WERI-Rb-1 (cell line): Measurements from ENCODE around the gene FGD5.

ENCODE experiments used
- DNase-seq: peaks from one replicate; pipeline ENCODE4 v3.0.0-alpha.2; 2020
- H3K27ac ChIP-seq: fragments of 250-450 bp; sonication (Bioruptor Pico); 2 replicates; pipeline ENCODE4 v1.5.1; 2020; ENCODE audit warnings: mild to moderate bottlenecking, moderate library complexity
- H3K27me3 ChIP-seq: fragments of 250-450 bp; sonication (Bioruptor Pico); 2 replicates; pipeline ENCODE4 v1.5.1; 2021; ENCODE audit warnings: mild to moderate bottlenecking, low read depth, moderate library complexity; ENCODE audit not compliant: insufficient read depth, severe bottlenecking
- H3K36me3 ChIP-seq: fragments of 250-450 bp; sonication (Bioruptor Pico); 2 replicates; pipeline ENCODE4 v1.5.1; 2020; ENCODE audit warnings: mild to moderate bottlenecking, moderate library complexity
- H3K4me3 ChIP-seq: 2 replicates; pipeline ENCODE4 v1.5.1; 2011; ENCODE audit warnings: low read depth, mild to moderate bottlenecking, control low read depth, low read length
- H3K9me3 ChIP-seq: fragments of 250-450 bp; sonication (Bioruptor Pico); 2 replicates; pipeline ENCODE4 v1.5.1; 2021; ENCODE audit warnings: mild to moderate bottlenecking, moderate library complexity; ENCODE audit not compliant: severe bottlenecking
- CTCF ChIP-seq: IDR thresholded peaks from 2 replicates; pipeline ENCODE4 v1.5.1; 2011; ENCODE audit warnings: low read depth, mild to moderate bottlenecking, control low read depth, inconsistent platforms, low read length

Gene FGD5

GRCh38 chr3:14886101-14886500 lies 67.3 kb downstream of the FGD5 start:
- H3K27ac ChIP-seq: no peak overlapping the region
- H3K4me3 ChIP-seq: no peak overlapping the region
- DNase-seq: no peak
- no peaks in the 10 kb centered on the region for H3K36me3 ChIP-seq
- TF ChIP-seq CTCF: no peak
- peaks cover 61% of the 10 kb centered on the region for H3K27me3 ChIP-seq
- H3K9me3 ChIP-seq: no peaks in the 10 kb centered on the region

- peaks cover 68% of the 10 kb centered on the region for H3K27me3 ChIP-seq
Observed at GRCh38 chr3:14889205-14889604, 70.4 kb downstream of the FGD5 start.

GRCh38 chr3:14889943-14890342 lies 71.2 kb downstream of the FGD5 start:
- Histone ChIP-seq H3K27me3 (peaks cover 71% of the 10 kb centered on the region), H3K9me3 (no peaks in the 10 kb centered on the region), H3K4me3 (no peak overlapping the region), H3K36me3 (no peaks in the 10 kb centered on the region), H3K27ac (no peak overlapping the region)
- no peak for TF ChIP-seq CTCF
- DNase-seq: no peak

More at GRCh38 chr3:14889205-14889604, 70.4 kb downstream of the FGD5 start:
- Histone ChIP-seq H3K36me3 (no peaks in the 10 kb centered on the region), H3K9me3 (no peaks in the 10 kb centered on the region), H3K27ac (no peak overlapping the region), H3K4me3 (no peak overlapping the region)
- TF ChIP-seq CTCF: no peak
- no peak for DNase-seq

GRCh38 chr3:14890476-14890875 lies 71.7 kb downstream of the FGD5 start:
- Histone ChIP-seq H3K36me3 (no peaks in the 10 kb centered on the region), H3K9me3 (no peaks in the 10 kb centered on the region), H3K4me3 (no peak overlapping the region), H3K27ac (no peak overlapping the region), H3K27me3 (peaks cover 75% of the 10 kb centered on the region)
- no peak for DNase-seq
- TF ChIP-seq CTCF: no peak

GRCh38 chr3:14891135-14892132 lies 72.7 kb downstream of the FGD5 start:
- no peak for DNase-seq
- no peak overlapping the region for H3K4me3 ChIP-seq
- H3K27ac ChIP-seq: no peak overlapping the region
- H3K27me3 ChIP-seq: peaks cover 71% of the 10 kb centered on the region
- H3K36me3 ChIP-seq: no peaks in the 10 kb centered on the region
- TF ChIP-seq CTCF: no peak
- H3K9me3 ChIP-seq: no peaks in the 10 kb centered on the region

- Histone ChIP-seq H3K27ac (no peak overlapping the region), H3K27me3 (peaks cover 67% of the 10 kb centered on the region)
Observed at GRCh38 chr3:14892226-14892625, 73.5 kb downstream of the FGD5 start.

More at GRCh38 chr3:14892226-14892625, 73.5 kb downstream of the FGD5 start:
- TF ChIP-seq CTCF: no peak
- Histone ChIP-seq H3K9me3 (no peaks in the 10 kb centered on the region), H3K36me3 (no peaks in the 10 kb centered on the region), H3K4me3 (no peak overlapping the region)
- no peak for DNase-seq
